GM10248 (cell line): ENCODE data around the gene GOLGA3.
"Not testable (repeated sequence)": the region's sequence is repeated elsewhere in the genome, so short reads cannot be mapped to it uniquely, and the experiment has no call there.

Source experiments
- CTCF ChIA-PET: fragments of 300-600 bp; sonication (Branson Sonifier 250); formaldehyde crosslinking; extraction: SDS; loops from one replicate; lab custom pipeline; 2021; ENCODE audit warnings: antibody characterized with exemption; lab: Yijun Ruan, JAX
- POLR2A ChIA-PET: fragments of 350-650 bp; sonication (Branson Sonifier 250); formaldehyde crosslinking; extraction: SDS; loops from one replicate; lab custom pipeline; 2020; ENCODE audit warnings: antibody characterized with exemption; lab: Yijun Ruan, JAX
- DNase-seq: peaks from one replicate; pipeline ENCODE4 v3.0.0; 2012; ENCODE audit errors: extremely low spot score
- TF ChIP-seq, protein P1 (sequence below): IDR thresholded peaks from 2 replicates; pipeline ENCODE4 v1.5.1; 2012; ENCODE audit warnings: mild to moderate bottlenecking, low read depth; ENCODE audit errors: extremely low read depth, missing control alignments, control extremely low read depth

The GOLGA3 gene, protein sequence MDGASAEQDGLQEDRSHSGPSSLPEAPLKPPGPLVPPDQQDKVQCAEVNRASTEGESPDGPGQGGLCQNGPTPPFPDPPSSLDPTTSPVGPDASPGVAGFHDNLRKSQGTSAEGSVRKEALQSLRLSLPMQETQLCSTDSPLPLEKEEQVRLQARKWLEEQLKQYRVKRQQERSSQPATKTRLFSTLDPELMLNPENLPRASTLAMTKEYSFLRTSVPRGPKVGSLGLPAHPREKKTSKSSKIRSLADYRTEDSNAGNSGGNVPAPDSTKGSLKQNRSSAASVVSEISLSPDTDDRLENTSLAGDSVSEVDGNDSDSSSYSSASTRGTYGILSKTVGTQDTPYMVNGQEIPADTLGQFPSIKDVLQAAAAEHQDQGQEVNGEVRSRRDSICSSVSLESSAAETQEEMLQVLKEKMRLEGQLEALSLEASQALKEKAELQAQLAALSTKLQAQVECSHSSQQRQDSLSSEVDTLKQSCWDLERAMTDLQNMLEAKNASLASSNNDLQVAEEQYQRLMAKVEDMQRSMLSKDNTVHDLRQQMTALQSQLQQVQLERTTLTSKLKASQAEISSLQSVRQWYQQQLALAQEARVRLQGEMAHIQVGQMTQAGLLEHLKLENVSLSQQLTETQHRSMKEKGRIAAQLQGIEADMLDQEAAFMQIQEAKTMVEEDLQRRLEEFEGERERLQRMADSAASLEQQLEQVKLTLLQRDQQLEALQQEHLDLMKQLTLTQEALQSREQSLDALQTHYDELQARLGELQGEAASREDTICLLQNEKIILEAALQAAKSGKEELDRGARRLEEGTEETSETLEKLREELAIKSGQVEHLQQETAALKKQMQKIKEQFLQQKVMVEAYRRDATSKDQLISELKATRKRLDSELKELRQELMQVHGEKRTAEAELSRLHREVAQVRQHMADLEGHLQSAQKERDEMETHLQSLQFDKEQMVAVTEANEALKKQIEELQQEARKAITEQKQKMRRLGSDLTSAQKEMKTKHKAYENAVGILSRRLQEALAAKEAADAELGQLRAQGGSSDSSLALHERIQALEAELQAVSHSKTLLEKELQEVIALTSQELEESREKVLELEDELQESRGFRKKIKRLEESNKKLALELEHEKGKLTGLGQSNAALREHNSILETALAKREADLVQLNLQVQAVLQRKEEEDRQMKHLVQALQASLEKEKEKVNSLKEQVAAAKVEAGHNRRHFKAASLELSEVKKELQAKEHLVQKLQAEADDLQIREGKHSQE (N-terminal part only)

DNA sequence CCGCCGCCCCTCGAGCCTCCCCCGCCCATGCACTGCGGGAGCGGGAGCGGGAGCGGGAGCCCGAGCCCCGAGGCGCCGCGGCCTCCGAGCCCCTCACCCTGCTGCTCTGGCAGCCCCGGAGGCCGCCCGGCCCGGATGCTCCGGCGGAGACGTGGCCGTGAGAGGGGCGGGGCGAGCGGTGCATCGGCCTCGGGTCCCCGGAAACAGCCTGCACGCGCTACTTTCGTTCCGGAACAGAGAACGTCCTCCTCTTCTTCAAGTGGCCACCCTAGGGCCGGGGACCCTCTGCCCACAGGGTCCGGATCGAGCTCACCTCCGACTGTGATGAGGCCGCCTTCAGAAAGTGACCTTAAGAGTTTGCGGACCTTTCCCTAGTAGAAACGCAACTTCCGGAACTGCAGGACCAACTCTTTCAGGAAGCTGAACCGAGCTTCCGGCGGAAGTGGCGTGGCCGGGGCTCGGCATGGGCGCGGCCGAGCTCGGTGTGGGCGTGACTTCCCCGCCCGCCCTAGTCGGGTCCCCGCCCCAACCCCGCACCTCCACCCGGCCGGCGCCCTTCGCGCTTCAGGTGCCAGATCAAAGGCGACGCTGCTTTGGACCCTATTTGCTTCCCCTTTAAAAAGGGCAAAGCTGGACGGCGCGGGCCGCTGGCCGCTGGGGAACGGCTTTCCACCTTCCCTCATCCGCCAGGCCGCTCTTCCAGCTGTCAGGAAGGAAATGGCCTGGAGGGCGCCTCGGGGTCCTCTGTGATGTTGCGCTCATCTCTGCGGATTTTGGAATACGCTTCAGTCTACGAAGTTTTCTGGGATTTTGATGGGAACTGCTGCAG, at the start of gene GOLGA3:
Gene GOLGA3, minus strand, starts transcription at position 164 of the 829 bp plus-strand sequence. CDS start 6,741 bp downstream, outside the sequence.
- ChIA-PET CTCF (interaction anchor here (1.4 kb wide), 1 partner anchor 18 kb away, joined by 4 read pairs; no protein-coding TSS in a partner anchor), POLR2A (interaction anchor here (0.6 to 1.6 kb wide), 4 partner anchors 9 to 128 kb away, joined by 3 to 8 read pairs (median 4); no protein-coding TSS in a partner anchor)
- TF ChIP-seq, protein P1, sequence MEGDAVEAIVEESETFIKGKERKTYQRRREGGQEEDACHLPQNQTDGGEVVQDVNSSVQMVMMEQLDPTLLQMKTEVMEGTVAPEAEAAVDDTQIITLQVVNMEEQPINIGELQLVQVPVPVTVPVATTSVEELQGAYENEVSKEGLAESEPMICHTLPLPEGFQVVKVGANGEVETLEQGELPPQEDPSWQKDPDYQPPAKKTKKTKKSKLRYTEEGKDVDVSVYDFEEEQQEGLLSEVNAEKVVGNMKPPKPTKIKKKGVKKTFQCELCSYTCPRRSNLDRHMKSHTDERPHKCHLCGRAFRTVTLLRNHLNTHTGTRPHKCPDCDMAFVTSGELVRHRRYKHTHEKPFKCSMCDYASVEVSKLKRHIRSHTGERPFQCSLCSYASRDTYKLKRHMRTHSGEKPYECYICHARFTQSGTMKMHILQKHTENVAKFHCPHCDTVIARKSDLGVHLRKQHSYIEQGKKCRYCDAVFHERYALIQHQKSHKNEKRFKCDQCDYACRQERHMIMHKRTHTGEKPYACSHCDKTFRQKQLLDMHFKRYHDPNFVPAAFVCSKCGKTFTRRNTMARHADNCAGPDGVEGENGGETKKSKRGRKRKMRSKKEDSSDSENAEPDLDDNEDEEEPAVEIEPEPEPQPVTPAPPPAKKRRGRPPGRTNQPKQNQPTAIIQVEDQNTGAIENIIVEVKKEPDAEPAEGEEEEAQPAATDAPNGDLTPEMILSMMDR = no peak
- peak; percentile 99 for DNase-seq

DNA sequence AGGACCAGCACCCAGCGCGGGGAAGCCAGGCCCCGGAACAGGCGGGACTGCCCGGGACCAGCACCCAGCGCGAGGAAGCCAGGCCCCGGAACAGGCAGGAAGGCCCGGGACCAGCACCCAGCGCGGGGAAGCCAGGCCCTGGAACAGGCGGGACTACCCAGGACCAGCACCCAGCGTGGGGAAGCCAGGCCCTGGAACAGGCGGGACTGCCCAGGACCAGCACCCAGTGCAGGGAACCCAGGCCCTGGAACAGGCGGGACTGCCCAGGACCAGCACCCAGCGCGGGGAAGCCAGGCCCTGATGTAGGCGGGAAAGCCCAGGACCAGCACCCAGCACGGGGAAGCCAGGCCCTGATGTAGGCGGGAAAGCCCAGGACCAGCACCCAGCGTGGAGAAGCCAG, 46.0 kb upstream of the GOLGA3 start:
- DNase-seq, POLR2A ChIA-PET: not testable (repeated sequence)

DNA sequence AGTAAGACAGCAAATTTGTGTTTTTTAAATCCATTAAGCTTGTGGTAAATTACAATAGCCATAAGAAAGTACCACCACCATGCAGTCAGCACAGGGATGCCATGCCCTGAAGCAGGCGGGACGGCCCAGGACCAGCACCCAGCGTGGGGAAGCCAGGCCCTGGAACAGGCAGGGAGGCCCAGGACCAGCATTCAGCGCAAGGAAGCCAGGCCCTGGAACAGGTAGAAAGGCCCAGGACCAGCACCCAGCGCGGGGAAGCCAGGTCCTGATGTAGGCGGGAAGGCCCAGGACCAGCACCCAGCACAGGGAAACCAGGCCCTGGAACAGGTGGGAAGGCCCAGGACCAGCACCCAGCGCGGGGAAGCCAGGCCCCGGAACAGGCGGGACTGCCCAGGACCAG, 45.5 kb upstream of the GOLGA3 start:
- DNase-seq = no peak
- CTCF ChIA-PET = interaction anchor here (0.9 kb wide), 1 partner anchor 9 kb away, joined by 3 read pairs; no protein-coding TSS in a partner anchor
- TF ChIP-seq, protein P1 = no peak
- POLR2A ChIA-PET = no interaction called here

More for the DNA sequence above, 46.0 kb upstream of the GOLGA3 start:
- CTCF ChIA-PET = not testable (repeated sequence)

DNA sequence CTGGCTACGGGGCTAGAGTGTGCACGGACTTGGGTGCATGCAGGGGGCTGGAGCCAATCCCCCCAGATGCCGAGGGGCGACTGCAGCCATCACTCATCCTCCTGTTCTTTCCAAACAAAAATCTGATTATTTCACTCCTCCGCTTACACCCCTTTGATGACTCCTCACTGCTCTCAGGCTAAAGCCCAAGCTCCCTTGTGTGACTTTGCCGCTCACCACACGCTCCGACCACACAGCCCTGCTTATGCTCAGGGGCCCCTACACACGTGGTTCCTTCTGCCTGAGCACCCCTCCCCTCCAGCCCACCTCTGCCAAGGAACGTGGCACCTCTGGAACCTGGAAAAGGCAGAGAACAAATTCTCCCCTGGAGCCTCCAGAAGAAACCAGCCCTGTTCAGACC, 45.1 kb upstream of the GOLGA3 start:
- no peak for DNase-seq
- CTCF ChIA-PET = interaction anchor here (0.9 kb wide), 1 partner anchor 9 kb away, joined by 3 read pairs; no protein-coding TSS in a partner anchor
- TF ChIP-seq, protein P1 = no peak
- POLR2A ChIA-PET = no interaction called here

DNA sequence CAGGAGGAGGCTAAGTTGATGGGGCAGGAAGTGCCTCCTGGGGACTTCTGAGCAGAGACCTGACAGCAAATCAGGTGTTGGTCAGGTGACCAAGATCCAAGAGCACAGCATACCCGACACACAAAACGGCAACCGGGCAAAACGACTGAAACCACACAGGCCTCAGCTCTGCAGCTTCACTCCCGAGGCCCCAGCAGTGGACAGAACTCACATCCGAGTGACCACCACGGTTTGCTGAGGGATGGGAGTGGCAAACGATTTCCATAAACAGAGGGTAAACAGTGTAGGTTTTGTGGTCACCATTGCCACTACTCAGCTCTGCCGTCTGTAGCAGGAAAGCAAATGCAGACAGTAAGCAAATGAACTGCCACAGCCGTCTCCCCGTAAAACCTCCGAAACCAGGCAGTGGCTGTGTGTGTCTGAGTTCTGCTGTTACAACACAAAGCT, 44.3 kb upstream of the GOLGA3 start:
- POLR2A ChIA-PET = no interaction called here
- TF ChIP-seq, protein P1 = no peak
- CTCF ChIA-PET = interaction anchor here (0.9 kb wide), 1 partner anchor 10 kb away, joined by 3 read pairs; no protein-coding TSS in a partner anchor
- DNase-seq = no peak
